Cardiac fibroblast (primary cell): ENCODE results near the gene VGLL3.

ENCODE experiments used
- DNase-seq, 2 donors: peaks; one replicate each; pipeline versions ENCODE4 v3.0.0 to v3.0.0-alpha.2; 2010; ENCODE audit warnings: low read depth in 2 of 2
- H3K4me3 ChIP-seq, 2 donors: replicated peaks in 1 of 2; 1 replicate in 1 of 2; 2 replicates in 1 of 2; pipeline ENCODE4 v1.5.1; 2011; ENCODE audit warnings: low read depth in 2 of 2, low read length in 2 of 2, mild to moderate bottlenecking in 2 of 2, moderate library complexity in 1 of 2
- CTCF ChIP-seq: IDR thresholded peaks from one replicate; pipeline ENCODE4 v1.5.1; 2011; ENCODE audit warnings: low read depth, mild to moderate bottlenecking, low read length, inconsistent platforms

VGLL3 gene

DNA sequence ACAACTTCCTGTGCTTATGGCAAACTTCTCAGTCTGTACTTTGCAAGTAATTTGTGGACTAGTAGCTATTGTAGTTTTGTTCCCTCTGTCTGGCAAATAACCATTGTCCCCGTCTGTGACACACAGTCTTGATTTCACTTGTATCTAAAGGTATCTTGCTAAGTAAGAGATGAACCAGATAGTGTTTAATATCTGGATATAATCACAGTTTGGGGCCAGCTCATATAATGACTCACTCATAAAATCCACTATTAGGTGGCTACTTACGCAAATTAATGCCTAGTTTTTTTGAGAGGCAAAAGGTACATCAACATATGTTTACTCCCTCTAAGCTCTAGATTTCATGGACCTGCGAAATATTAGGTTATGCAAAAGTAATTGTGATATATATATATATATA lies 30.4 kb downstream of the VGLL3 start:
- TF ChIP-seq CTCF, result no peak
- no peak overlapping the region for H3K4me3 ChIP-seq
- no peak for DNase-seq

- no peak overlapping the region for H3K4me3 ChIP-seq
- TF ChIP-seq CTCF, result no peak
- peak; percentile 51 to 85 for DNase-seq
Observed at GRCh38 chr3:86958534-86958933, 32.4 kb downstream of the VGLL3 start.

DNA sequence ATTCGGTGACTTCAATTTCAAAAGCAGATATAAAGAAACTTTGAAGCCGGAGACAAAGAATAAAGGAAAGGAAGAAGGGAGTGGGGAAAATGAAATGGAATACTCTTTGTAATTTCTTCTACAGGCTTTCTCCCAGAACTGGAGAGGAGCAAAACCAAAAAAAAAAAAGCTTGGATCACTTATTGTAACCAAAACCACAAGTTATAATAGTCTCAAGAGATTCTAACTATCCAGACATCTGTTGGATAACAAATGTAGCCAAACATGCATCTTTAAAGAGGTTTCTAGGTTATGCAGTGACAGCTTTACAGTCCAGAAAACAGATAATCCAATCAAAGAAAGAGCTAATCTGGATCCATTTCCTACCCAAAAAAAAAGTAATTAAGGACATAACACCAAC lies 36.2 kb downstream of the VGLL3 start:
- no peak for TF ChIP-seq CTCF
- no peak for DNase-seq
- H3K4me3 ChIP-seq, result no peak overlapping the region

- H3K4me3 ChIP-seq, result no peak overlapping the region
- DNase-seq, result no peak
- no peak for TF ChIP-seq CTCF
Observed at GRCh38 chr3:86954226-86954625, 36.7 kb downstream of the VGLL3 start.

DNA sequence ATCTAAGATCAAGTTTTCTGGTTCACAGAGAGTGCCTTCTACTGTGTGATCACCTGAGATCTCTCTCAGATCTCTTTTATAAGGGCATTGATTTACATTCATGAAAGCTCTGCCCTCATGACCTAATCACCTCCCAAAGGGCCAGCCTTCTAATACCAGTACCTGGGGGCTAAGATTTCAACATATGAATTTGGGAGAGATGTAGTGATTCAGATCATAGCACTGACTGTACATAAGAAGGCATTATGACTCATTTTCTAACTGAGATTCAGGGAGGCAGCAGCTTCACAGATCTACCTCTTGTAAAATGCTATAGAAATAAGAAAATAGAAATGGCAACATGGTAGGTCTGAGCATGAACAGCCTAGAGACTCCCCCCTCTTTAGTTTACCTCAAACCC lies 39.6 kb downstream of the VGLL3 start:
- no peak overlapping the region for H3K4me3 ChIP-seq
- no peak for TF ChIP-seq CTCF

DNA sequence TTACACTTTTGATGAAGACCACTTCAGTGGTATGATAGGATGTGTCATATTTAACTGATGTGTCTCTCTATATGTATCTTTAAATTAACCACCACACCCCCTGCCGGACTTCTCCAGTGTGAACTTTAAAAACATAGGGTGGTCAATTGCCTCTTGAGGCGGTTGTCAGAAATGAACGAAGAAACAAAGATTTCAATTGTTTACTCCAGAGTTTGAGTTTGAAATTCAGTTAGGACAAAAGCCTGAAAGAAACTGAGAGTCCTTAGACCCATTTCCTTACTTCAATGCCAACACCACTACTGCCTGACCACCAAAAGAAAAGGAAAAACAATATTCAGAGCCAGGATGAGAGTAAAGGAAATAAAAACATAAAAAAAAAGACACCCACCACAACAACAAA lies 40.2 kb downstream of the VGLL3 start:
- DNase-seq, result no peak
- H3K4me3 ChIP-seq, result no peak overlapping the region
- TF ChIP-seq CTCF, result no peak

More for the DNA sequence above, 39.6 kb downstream of the VGLL3 start:
- DNase-seq, result peak in 1 of 2 donors; percentile 85

GRCh38 chr3:86949850-86950249 lies 41.1 kb downstream of the VGLL3 start:
- no peak overlapping the region for H3K4me3 ChIP-seq
- TF ChIP-seq CTCF, result no peak
- DNase-seq, result peak in 1 of 2 donors; percentile 49
